CD4-positive, alpha-beta T cell (primary cell): ENCODE results near the gene CMTM4. TPM values are rescaled to one million over a fixed set of nuclear protein-coding genes. Genes with fewer than 3 reads are reported as not detected.
"Not testable (repeated sequence)": the region's sequence is repeated elsewhere in the genome, so short reads cannot be mapped to it uniquely, and the experiment has no call there.

Experiments
- ATAC-seq: fragments of 200-7000 bp; cut with Tn5 transposase; one replicate; pipeline ENCODE4 v1.10.0; 2022; ENCODE audit warnings: mild to moderate bottlenecking; ENCODE audit not compliant: poor library complexity
- CTCF ChIA-PET: fragments of 350-600 bp; sonication (Branson Sonifier 250); formaldehyde crosslinking; loops from one replicate; lab custom pipeline; 2021; ENCODE audit warnings: antibody characterized with exemption, inconsistent platforms; lab: Charles Lee
- POLR2A ChIA-PET: fragments of 350-600 bp; sonication (Branson Sonifier 250); formaldehyde crosslinking; loops from one replicate; lab custom pipeline; 2021; ENCODE audit warnings: antibody characterized with exemption, inconsistent platforms; lab: Charles Lee
- DNase-seq, 14 experiments: peaks; one replicate each; pipeline ENCODE4 v3.0.0-alpha.2; 2013 to 2020; ENCODE audit warnings: mixed read lengths in 2 of 14
- H3K27ac ChIP-seq, 2 donors: one replicate each; pipeline versions ENCODE4 v1.5.1 to v1.7.0; 2013; ENCODE audit warnings: low read length in 2 of 2, low read depth in 1 of 2, mild to moderate bottlenecking in 1 of 2
- H3K27me3 ChIP-seq, 2 experiments: 1 replicate in 1 of 2; 2 replicates in 1 of 2; pipeline versions ENCODE4 v1.6.1 to v1.7.0; 2013; ENCODE audit warnings: low read length in 2 of 2, control low read depth in 1 of 2, mild to moderate bottlenecking in 1 of 2, moderate library complexity in 1 of 2; ENCODE audit not compliant: insufficient read depth in 2 of 2, control insufficient read depth in 1 of 2
- H3K36me3 ChIP-seq: one replicate; pipeline ENCODE4 v1.6.1; 2013; ENCODE audit warnings: low read length, control low read depth; ENCODE audit not compliant: insufficient read depth
- H3K4me1 ChIP-seq: one replicate; pipeline ENCODE4 v1.6.1; 2013; ENCODE audit warnings: low read length, control low read depth; ENCODE audit not compliant: insufficient read depth
- H3K4me3 ChIP-seq: one replicate; pipeline ENCODE4 v1.5.1; 2013; ENCODE audit warnings: mild to moderate bottlenecking, low read length, moderate library complexity
- H3K9me3 ChIP-seq, 2 experiments: 1 replicate in 1 of 2; 2 replicates in 1 of 2; pipeline versions ENCODE4 v1.6.1 to v1.7.0; 2013; ENCODE audit warnings: low read length in 2 of 2, mild to moderate bottlenecking in 2 of 2, control low read depth in 1 of 2, moderate library complexity in 1 of 2; ENCODE audit not compliant: control insufficient read depth in 1 of 2, insufficient read depth in 1 of 2
- H3K27ac Mint-ChIP-seq: one replicate; pipeline ENCODE4 v1.8.0; 2020; ENCODE audit warnings: mixed read lengths
- H3K27me3 Mint-ChIP-seq: one replicate; pipeline ENCODE4 v1.8.0; 2021; ENCODE audit warnings: mixed read lengths
- H3K36me3 Mint-ChIP-seq: one replicate; pipeline ENCODE4 v1.8.0; 2021; ENCODE audit warnings: low read depth, mixed read lengths
- H3K4me1 Mint-ChIP-seq: one replicate; pipeline ENCODE4 v1.8.0; 2021; ENCODE audit warnings: low read depth, mixed read lengths
- H3K4me3 Mint-ChIP-seq: one replicate; pipeline ENCODE4 v1.8.0; 2020; ENCODE audit warnings: mild to moderate bottlenecking, mixed read lengths
- H3K9me3 Mint-ChIP-seq: one replicate; pipeline ENCODE4 v1.8.0; 2020; ENCODE audit warnings: mixed read lengths
- intact Hi-C, 2 experiments: fragments of 100-400 bp; cut with DNase I in 1 of 2; cut with micrococcal nuclease in 1 of 2; formaldehyde crosslinking; loops; one replicate each; pipeline versions ENCODE4 v1.15.1 to v1.9.0; 2023 to 2025; cut with DNase I, micrococcal nuclease
- total RNA-seq, 174 experiments: library from RNA in 2 of 174; stranded (reverse) in 2 of 174; gene quantifications; one replicate each; pipeline ENCODE4 v1.2.3 and lab custom pipeline; 2021 to 2026
- TF ChIP-seq, protein P1 (sequence below): fragments of 200-600 bp; IDR thresholded peaks from one replicate; pipeline ENCODE4 v1.8.0; 2022; ENCODE audit warnings: antibody characterized with exemption, mild to moderate bottlenecking

Gene CMTM4
- total RNA-seq, 2 experiments from 2014 or later, result 1.1 to 1.6 TPM

DNA sequence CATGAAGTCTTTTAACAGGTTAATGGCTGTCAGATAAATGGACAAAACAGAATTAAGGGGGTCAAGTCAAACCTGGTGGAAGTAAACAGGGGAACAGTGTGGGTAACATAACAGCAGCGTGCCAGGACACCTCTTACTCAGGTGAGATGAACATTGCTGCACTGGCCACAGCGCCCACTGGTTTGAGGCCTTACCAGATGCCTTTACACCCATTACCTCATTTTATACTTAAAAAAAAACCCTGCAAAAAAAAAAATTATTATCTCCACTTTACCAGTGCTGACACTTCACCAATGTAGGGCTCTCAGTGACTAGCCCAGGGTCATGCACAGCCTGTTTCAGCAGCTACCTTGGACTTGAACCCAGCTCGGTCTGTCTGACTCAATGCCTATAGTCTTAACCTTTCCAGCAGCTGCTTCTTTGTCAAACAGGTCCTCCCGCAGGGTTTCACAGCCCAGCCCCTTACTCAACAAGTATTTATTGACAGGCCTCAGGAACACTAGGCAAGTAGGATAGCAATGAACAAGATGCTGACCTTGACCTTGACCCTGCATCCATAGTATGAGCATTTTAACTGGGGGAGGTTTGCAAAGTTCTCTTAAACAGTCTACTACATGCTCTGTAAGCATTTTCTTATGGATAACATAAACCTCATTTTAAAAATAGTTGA lies 61.9 kb downstream of the CMTM4 start:
- H3K36me3 Mint-ChIP-seq, result no peaks in the 10 kb centered on the region
- no peaks in the 10 kb centered on the region for H3K27me3 Mint-ChIP-seq
- no peaks in the 10 kb centered on the region for H3K9me3 ChIP-seq
- no peaks in the 10 kb centered on the region for H3K9me3 Mint-ChIP-seq
- H3K36me3 ChIP-seq, result no peaks in the 10 kb centered on the region
- H3K4me1 Mint-ChIP-seq, result no peaks in the 10 kb centered on the region
- H3K4me3 Mint-ChIP-seq, result no peak overlapping the region
- TF ChIP-seq, protein P1, sequence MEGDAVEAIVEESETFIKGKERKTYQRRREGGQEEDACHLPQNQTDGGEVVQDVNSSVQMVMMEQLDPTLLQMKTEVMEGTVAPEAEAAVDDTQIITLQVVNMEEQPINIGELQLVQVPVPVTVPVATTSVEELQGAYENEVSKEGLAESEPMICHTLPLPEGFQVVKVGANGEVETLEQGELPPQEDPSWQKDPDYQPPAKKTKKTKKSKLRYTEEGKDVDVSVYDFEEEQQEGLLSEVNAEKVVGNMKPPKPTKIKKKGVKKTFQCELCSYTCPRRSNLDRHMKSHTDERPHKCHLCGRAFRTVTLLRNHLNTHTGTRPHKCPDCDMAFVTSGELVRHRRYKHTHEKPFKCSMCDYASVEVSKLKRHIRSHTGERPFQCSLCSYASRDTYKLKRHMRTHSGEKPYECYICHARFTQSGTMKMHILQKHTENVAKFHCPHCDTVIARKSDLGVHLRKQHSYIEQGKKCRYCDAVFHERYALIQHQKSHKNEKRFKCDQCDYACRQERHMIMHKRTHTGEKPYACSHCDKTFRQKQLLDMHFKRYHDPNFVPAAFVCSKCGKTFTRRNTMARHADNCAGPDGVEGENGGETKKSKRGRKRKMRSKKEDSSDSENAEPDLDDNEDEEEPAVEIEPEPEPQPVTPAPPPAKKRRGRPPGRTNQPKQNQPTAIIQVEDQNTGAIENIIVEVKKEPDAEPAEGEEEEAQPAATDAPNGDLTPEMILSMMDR, result no peak
- POLR2A ChIA-PET, result interaction anchor here (0.6 kb wide), 1 partner anchor 44 kb away, joined by 3 read pairs; no protein-coding TSS in a partner anchor
- no peak overlapping the region for H3K4me3 ChIP-seq
- peaks cover 0 to 2% of the 10 kb centered on the region in 2 experiments for H3K27me3 ChIP-seq
- ATAC-seq (no peak), DNase-seq (no peak)
- H3K4me1 ChIP-seq, result no peaks in the 10 kb centered on the region
- CTCF ChIA-PET, result interaction anchor here (1.7 to 3.6 kb wide), 2 partner anchors 16 to 17 kb away, joined by 6 to 17 read pairs; no protein-coding TSS in a partner anchor
- intact Hi-C loops, result no loop called here
- H3K27ac ChIP-seq, result no peak overlapping the region
- H3K27ac Mint-ChIP-seq, result no peak overlapping the region

DNA sequence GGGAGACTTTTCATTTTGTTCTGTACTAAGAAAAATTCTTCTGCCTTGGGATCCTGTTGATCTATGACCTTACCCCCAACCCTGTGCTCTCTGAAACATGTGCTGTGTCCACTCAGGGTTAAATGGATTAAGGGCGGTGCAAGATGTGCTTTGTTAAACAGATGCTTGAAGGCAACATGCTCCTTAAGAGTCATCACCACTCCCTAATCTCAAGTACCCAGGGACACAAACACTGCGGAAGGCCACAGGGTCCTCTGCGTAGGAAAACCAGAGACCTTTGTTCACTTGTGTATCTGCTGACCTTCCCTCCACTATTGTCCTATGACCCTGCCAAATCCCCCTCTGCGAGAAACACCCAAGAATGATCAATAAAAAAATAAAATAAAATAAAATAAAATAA lies 65.0 kb downstream of the CMTM4 start:
- H3K36me3 Mint-ChIP-seq, CTCF ChIA-PET, H3K27me3 ChIP-seq, DNase-seq, H3K4me1 Mint-ChIP-seq, intact Hi-C loops, H3K4me1 ChIP-seq, H3K9me3 ChIP-seq, H3K27ac ChIP-seq, H3K9me3 Mint-ChIP-seq, POLR2A ChIA-PET, H3K36me3 ChIP-seq, H3K27ac Mint-ChIP-seq, H3K4me3 ChIP-seq, H3K27me3 Mint-ChIP-seq, ATAC-seq, H3K4me3 Mint-ChIP-seq: not testable (repeated sequence)

DNA sequence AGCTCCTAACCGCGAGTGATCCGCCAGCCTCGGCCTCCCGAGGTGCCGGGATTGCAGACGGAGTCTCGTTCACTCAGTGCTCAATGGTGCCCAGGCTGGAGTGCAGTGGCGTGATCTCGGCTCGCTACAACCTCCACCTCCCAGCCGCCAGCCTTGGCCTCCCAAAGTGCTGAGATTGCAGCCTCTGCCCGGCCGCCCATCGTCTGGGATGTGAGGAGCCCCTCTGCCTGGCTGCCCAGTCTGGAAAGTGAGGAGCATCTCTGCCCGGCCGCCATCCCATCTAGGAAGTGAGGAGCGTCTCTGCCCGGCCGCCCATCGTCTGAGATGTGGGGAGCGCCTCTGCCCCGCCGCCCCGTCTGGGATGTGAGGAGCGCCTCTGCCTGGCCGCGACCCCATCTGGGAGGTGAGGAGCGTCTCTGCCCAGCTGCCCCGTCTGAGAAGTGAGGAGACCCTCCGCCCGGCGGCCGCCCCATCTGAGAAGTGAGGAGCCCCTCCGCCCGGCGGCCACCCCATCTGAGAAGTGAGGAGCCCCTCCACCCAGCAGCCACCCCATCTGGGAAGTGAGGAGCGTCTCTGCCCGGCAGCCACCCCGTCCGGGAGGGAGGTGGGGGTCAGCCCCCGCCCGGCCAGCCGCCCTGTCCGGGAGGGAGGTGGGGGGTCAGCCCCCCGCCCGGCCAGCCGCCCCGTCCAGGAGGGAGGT lies 65.8 kb downstream of the CMTM4 start:
- H3K36me3 Mint-ChIP-seq, H3K4me1 Mint-ChIP-seq, H3K4me3 Mint-ChIP-seq, ATAC-seq, H3K27ac ChIP-seq, H3K4me3 ChIP-seq, H3K27me3 ChIP-seq, DNase-seq, H3K4me1 ChIP-seq, POLR2A ChIA-PET, H3K36me3 ChIP-seq, CTCF ChIA-PET, H3K9me3 ChIP-seq, H3K27me3 Mint-ChIP-seq, intact Hi-C loops, H3K9me3 Mint-ChIP-seq, H3K27ac Mint-ChIP-seq: not testable (repeated sequence)

DNA sequence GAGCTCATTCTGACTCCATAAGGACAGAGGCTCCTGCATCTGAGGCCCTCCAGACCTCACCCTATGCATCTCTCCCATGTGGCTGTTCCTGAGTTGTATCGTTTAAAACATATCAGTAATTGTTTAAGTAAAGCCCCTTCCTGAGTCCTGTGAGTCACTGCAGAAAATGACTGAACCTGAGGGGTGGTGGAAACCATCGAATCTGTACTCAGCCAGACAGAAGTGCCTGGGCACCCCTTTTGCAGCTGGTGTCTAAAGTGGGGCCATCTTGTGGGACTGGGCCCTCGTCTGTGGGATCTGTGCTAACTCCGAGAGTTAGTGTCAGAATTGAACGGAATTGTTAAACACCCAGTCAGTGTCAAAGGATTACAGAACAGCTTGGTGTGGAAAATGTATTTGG lies 66.7 kb downstream of the CMTM4 start:
- DNase-seq (no peak), ATAC-seq (no peak)
- Mint-ChIP-seq H3K27me3 (no peaks in the 10 kb centered on the region), H3K27ac (no peak overlapping the region), H3K36me3 (no peaks in the 10 kb centered on the region), H3K4me1 (no peaks in the 10 kb centered on the region), H3K9me3 (no peaks in the 10 kb centered on the region), H3K4me3 (no peak overlapping the region)
- H3K27me3 ChIP-seq, result no peaks in the 10 kb centered on the region
- ChIA-PET POLR2A (interaction anchor here (1.2 kb wide), 1 partner anchor 19 kb away, joined by 3 read pairs; no protein-coding TSS in a partner anchor), CTCF (no interaction called here)
- intact Hi-C loops, result no loop called here
- H3K4me1 ChIP-seq, result no peaks in the 10 kb centered on the region
- no peak overlapping the region for H3K27ac ChIP-seq
- H3K36me3 ChIP-seq, result no peaks in the 10 kb centered on the region
- no peak overlapping the region for H3K4me3 ChIP-seq
- H3K9me3 ChIP-seq, result no peaks in the 10 kb centered on the region
- TF ChIP-seq, protein P1, result no peak

DNA sequence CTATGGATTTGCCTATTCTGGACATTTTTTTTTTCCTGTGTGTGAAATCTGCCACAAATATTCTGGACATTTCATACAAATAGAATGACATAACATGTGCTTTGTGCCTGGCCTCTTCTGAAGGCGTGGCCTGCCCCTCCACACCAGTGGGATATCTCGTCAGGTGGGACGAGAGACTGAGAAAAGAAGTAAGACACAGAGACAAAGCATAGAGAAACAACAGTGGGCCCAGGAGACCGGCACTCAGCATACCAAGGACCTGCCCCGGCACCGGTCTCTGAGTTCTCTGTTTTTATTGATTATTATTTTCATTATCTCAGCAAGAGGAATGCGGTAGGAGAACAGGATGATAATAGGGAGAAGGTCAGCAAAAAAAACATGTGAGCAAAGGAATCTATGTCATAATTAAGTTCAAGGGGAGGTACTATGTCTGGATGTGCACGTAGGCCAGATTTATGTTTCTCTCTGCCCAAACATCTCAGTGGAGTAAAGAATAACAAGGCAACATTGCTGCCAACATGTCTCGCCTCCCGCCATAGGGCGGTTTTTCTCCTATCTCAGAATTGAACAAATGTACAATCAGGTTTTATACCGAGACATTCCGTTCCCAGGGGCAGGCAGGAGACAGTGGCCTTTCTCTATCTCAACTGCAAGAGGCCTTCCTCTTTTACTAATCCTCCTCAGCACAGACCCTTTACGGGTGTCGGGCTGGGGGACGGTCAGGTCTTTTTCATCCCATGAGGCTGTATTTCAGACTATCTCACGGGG lies 68.7 kb downstream of the CMTM4 start:
- POLR2A ChIA-PET, H3K27me3 ChIP-seq, H3K4me1 Mint-ChIP-seq, H3K4me3 ChIP-seq, CTCF ChIA-PET, H3K4me1 ChIP-seq, H3K27me3 Mint-ChIP-seq, H3K27ac Mint-ChIP-seq, H3K36me3 ChIP-seq, H3K27ac ChIP-seq, H3K9me3 Mint-ChIP-seq, H3K9me3 ChIP-seq, H3K36me3 Mint-ChIP-seq, ATAC-seq, intact Hi-C loops, DNase-seq, H3K4me3 Mint-ChIP-seq: not testable (repeated sequence)
